Gastroesophageal sphincter (tissue), 4 donors: ENCODE data around the gene CDC34. TPM values are rescaled to one million over a fixed set of nuclear protein-coding genes. Genes with fewer than 3 reads are reported as not detected.

ENCODE experiments used
- ATAC-seq: fragments of 150-250 bp; one replicate; pipeline ENCODE4 v1.9.1; 2016; ENCODE audit warnings: mild to moderate bottlenecking, moderate library complexity
- H3K27ac ChIP-seq, 4 donors: fragments of 200-600 bp; sonication (generic) in 3 of 4; 1 replicate in 3 of 4; 2 replicates in 1 of 4; pipeline ENCODE4 v1.5.1; 2016 to 2019
- H3K27me3 ChIP-seq: fragments of 200-600 bp; sonication (generic); one replicate; pipeline ENCODE4 v1.5.1; 2019
- H3K36me3 ChIP-seq, 2 donors: fragments of 200-600 bp; sonication (generic); one replicate each; pipeline ENCODE4 v1.5.1; 2019; ENCODE audit warnings: control low read depth in 1 of 2
- H3K4me1 ChIP-seq, 3 donors: fragments of 200-600 bp; sonication (generic); 1 replicate in 2 of 3; 2 replicates in 1 of 3; pipeline ENCODE4 v1.5.1; 2016 to 2019; ENCODE audit warnings: control low read depth in 2 of 3
- H3K4me3 ChIP-seq, 2 donors: fragments of 200-600 bp; sonication (generic); one replicate each; pipeline ENCODE4 v1.5.1; 2019; ENCODE audit warnings: mild to moderate bottlenecking in 1 of 2, moderate library complexity in 1 of 2
- H3K9me3 ChIP-seq, 3 donors: fragments of 200-600 bp; sonication (generic); one replicate each; pipeline ENCODE4 v1.5.1; 2017 to 2019; ENCODE audit warnings: control low read depth in 2 of 3
- EP300 ChIP-seq: sonication (generic); formaldehyde crosslinking; IDR thresholded peaks from one replicate; pipeline ENCODE4 v1.6.1; 2017; ENCODE audit warnings: antibody characterized with exemption, mild to moderate bottlenecking
- POLR2A ChIP-seq, 2 donors: fragments of 450-650 bp; IDR thresholded peaks; one replicate each; pipeline ENCODE4 v1.6.1; 2017; ENCODE audit warnings: antibody characterized with exemption in 2 of 2, mild to moderate bottlenecking in 2 of 2, moderate library complexity in 1 of 2
- POLR2AphosphoS5 ChIP-seq: sonication (generic); formaldehyde crosslinking; IDR thresholded peaks from one replicate; pipeline ENCODE4 v1.6.1; 2017; ENCODE audit warnings: antibody characterized with exemption
- WGBS, 2 donors: methylation state at CpG; one replicate each; pipeline ENCODE4 v1.1.5; 2018; ENCODE audit warnings: low coverage in 1 of 2; 5-methylcytosine and 5-hydroxymethylcytosine counted together
- total RNA-seq, 4 donors: library from RNA; depleted of rRNA; stranded (reverse); fragments of >200 nt; gene quantifications; one replicate each; pipeline ENCODE4 v1.1.0, GENCODE V29; 2016
- TF ChIP-seq, protein P1 (sequence below), 4 experiments: fragments of 200-600 bp in 2 of 4; fragments of 450-650 bp in 2 of 4; sonication (generic) in 1 of 4; IDR thresholded peaks; one replicate each; pipeline ENCODE4 v1.5.1; 2017 to 2019; ENCODE audit warnings: antibody characterized with exemption in 4 of 4, mild to moderate bottlenecking in 2 of 4, moderate library complexity in 2 of 4

CDC34 gene
- total RNA-seq, 4 donors from 2014 or later, result 43.2 to 86.9 (median 70.2) TPM

- H3K36me3 ChIP-seq, result peaks cover 0 to 9% of the 10 kb centered on the region in 2 donors
- 16 to 60% methylated on average over 1 to 8 of the region's 30 CpGs for WGBS, 2 donors
- TF ChIP-seq, protein P1, sequence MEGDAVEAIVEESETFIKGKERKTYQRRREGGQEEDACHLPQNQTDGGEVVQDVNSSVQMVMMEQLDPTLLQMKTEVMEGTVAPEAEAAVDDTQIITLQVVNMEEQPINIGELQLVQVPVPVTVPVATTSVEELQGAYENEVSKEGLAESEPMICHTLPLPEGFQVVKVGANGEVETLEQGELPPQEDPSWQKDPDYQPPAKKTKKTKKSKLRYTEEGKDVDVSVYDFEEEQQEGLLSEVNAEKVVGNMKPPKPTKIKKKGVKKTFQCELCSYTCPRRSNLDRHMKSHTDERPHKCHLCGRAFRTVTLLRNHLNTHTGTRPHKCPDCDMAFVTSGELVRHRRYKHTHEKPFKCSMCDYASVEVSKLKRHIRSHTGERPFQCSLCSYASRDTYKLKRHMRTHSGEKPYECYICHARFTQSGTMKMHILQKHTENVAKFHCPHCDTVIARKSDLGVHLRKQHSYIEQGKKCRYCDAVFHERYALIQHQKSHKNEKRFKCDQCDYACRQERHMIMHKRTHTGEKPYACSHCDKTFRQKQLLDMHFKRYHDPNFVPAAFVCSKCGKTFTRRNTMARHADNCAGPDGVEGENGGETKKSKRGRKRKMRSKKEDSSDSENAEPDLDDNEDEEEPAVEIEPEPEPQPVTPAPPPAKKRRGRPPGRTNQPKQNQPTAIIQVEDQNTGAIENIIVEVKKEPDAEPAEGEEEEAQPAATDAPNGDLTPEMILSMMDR (IDR thresholded peaks at IDR 0.05), result no peak
- TF ChIP-seq POLR2AphosphoS5 (no peak), POLR2A (IDR thresholded peaks at IDR 0.05) (no peak), EP300 (no peak)
- ATAC-seq, result no peak
- H3K4me3 ChIP-seq, result peak overlapping the region in 1 of 2 donors; percentile 29
- H3K27me3 ChIP-seq, result no peaks in the 10 kb centered on the region
- H3K9me3 ChIP-seq, result no peaks in the 10 kb centered on the region
- peaks cover 0 to 49% (median 19%) of the 10 kb centered on the region in 3 donors for H3K4me1 ChIP-seq
- peak overlapping the region in 3 of 4 donors; percentile 72 to 81 (median 77) for H3K27ac ChIP-seq
These were observed 20.3 kb upstream of the CDC34 start for GRCh38 chr19:511101-511851.

DNA sequence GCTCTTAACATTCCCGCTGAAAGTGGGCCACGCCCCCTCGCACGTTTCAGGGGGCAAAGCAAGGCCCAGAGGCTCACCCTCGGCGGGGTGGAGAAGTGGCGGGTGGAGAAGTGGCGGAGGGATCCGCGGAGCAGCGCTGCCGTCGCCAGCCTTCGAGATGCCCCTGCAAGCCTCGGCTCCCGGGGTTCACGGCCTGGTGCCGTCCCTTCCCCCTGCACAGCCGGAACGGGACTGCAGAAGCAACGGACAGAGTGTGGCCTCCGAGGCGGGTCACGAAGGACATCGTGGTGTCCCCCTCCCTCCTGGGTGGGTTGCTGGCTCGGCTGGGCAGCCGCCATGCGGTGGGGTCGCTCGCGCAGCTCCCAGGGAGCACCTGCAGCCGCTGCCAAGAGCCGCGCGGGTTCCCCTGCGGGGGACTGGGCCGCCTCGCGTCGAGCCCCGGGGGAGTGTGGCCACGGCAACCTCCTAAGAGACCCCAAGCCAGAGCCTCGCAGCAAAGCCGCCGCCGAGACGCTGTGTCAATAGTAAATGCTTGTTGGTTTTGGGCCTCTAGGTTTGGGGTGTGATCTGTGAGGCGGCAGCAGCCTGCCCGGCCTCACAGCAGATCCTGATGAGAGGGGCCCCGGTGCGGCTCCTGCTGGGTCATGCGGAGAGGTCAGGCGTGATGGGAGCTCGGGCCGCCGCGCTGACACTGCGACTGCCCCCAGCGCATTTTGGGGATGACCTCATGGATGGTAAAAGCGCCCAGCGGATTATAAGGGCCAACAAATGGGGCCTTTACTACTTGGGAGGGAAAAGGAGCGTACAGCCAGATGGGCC lies 18.8 kb upstream of the CDC34 start:
- Histone ChIP-seq H3K27ac (no peak overlapping the region), H3K27me3 (no peaks in the 10 kb centered on the region), H3K4me3 (no peak overlapping the region), H3K4me1 (peaks cover 0 to 44% (median 16%) of the 10 kb centered on the region in 3 donors), H3K36me3 (peaks cover 0 to 9% of the 10 kb centered on the region in 2 donors), H3K9me3 (no peaks in the 10 kb centered on the region)
- ATAC-seq, result no peak
- TF ChIP-seq POLR2A (IDR thresholded peaks at IDR 0.05), result no peak
- no peak for TF ChIP-seq EP300
- TF ChIP-seq, protein P1 (IDR thresholded peaks at IDR 0.05), result no peak
- no peak for TF ChIP-seq POLR2AphosphoS5
- WGBS, 2 donors, result no CpG with 5 or more reads among the region's 62 CpGs

DNA sequence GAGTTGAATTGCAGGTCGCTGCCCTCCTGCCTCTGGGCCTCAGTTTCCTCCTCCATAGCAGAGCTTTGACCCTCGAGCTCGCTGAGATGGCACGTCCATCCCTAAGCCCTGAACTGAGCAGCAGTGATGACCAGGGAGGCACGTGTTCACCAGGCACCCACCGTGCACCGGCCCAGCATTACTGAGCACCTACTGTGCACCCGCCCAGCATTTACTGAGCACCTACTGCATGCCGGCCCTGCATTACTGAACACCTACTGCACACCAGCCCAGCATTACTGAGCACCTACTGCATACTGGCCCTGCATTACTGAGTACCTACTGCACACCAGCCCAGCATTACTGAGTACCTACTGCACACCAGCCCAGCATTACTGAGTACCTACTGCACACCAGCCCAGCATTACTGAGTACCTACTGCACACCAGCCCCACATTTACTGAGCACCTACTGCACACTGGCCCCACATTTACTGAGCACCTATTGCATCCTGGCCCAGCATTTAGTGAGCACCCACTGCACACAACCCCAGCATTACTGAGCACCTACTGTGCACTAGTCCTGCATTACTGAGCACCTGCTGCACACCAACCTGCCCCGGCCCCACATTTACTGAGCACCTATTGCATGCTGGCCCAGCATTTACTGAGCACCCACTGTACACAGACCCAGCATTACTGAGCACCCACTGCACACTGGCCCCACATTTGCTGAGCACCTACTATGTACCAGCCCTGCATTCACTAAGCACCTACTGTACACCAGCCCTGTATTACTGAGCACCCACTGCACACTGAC lies 18.0 kb upstream of the CDC34 start:
- no peak overlapping the region for H3K4me3 ChIP-seq
- TF ChIP-seq POLR2AphosphoS5 (no peak), EP300 (no peak), POLR2A (IDR thresholded peaks at IDR 0.05) (no peak)
- TF ChIP-seq, protein P1 (IDR thresholded peaks at IDR 0.05), result no peak
- 88% methylated on average over 4 of the region's 10 CpGs; no CpG with 5 or more reads in 1 of the 2 donors for WGBS, 2 donors

GRCh38 chr19:514166-514663 lies 17.3 kb upstream of the CDC34 start:
- Histone ChIP-seq H3K4me1 (peaks cover 0 to 30% (median 6%) of the 10 kb centered on the region in 3 donors), H3K27ac (no peak overlapping the region), H3K4me3 (no peak overlapping the region), H3K36me3 (peaks cover 0 to 11% of the 10 kb centered on the region in 2 donors), H3K9me3 (no peaks in the 10 kb centered on the region), H3K27me3 (no peaks in the 10 kb centered on the region)
- WGBS, 2 donors, result 96 to 99% methylated on average over 6 to 7 of the region's 9 CpGs
- no peak for ATAC-seq
- TF ChIP-seq EP300 (no peak), POLR2AphosphoS5 (no peak), POLR2A (IDR thresholded peaks at IDR 0.05) (no peak)
- TF ChIP-seq, protein P1 (IDR thresholded peaks at IDR 0.05), result no peak

More for the DNA sequence above, 18.0 kb upstream of the CDC34 start:
- Histone ChIP-seq H3K27ac (no peak overlapping the region), H3K9me3 (no peaks in the 10 kb centered on the region), H3K36me3 (peaks cover 0 to 9% of the 10 kb centered on the region in 2 donors), H3K4me1 (peaks cover 0 to 36% (median 8%) of the 10 kb centered on the region in 3 donors), H3K27me3 (no peaks in the 10 kb centered on the region)
- ATAC-seq, result no peak
